Smooth muscle cell (in vitro differentiated cells): ENCODE results near the gene MAN1A1. TPM values are rescaled to one million over a fixed set of nuclear protein-coding genes. Genes with fewer than 3 reads are reported as not detected.

Source experiments
- DNase-seq: peaks from one replicate; lab custom pipeline; 2025; ENCODE audit not compliant: unreplicated experiment; lab: John Stamatoyannopoulos, UW
- H2AFZ ChIP-seq: fragments of 200-600 bp; sonication (generic); 2 replicates; pipeline ENCODE4 v1.6.0; 2016; ENCODE audit warnings: antibody characterized with exemption, low read depth, mild to moderate bottlenecking
- H3F3A ChIP-seq: fragments of 200-600 bp; sonication (generic); 2 replicates; pipeline ENCODE4 v1.6.0; 2017; ENCODE audit warnings: antibody characterized with exemption, low read depth
- H3K27ac ChIP-seq: fragments of 200-600 bp; sonication (generic); 2 replicates; pipeline ENCODE4 v1.5.1; 2016; ENCODE audit warnings: low read depth, mild to moderate bottlenecking
- H3K27me3 ChIP-seq: fragments of 200-600 bp; sonication (generic); 2 replicates; pipeline ENCODE4 v1.6.1; 2016; ENCODE audit warnings: low read depth, mild to moderate bottlenecking
- H3K36me3 ChIP-seq: fragments of 200-600 bp; sonication (generic); 2 replicates; pipeline ENCODE4 v1.5.1; 2016; ENCODE audit warnings: low read depth
- H3K4me1 ChIP-seq: fragments of 200-600 bp; sonication (generic); 2 replicates; pipeline ENCODE4 v1.5.1; 2016; ENCODE audit warnings: low read depth
- H3K4me2 ChIP-seq: fragments of 200-600 bp; sonication (generic); 2 replicates; pipeline ENCODE4 v1.6.0; 2016; ENCODE audit warnings: mild to moderate bottlenecking
- H3K4me3 ChIP-seq: fragments of 200-600 bp; sonication (generic); 2 replicates; pipeline ENCODE4 v1.5.1; 2016; ENCODE audit warnings: mild to moderate bottlenecking
- H3K79me2 ChIP-seq: fragments of 200-600 bp; sonication (generic); 2 replicates; pipeline ENCODE4 v1.6.0; 2016; ENCODE audit warnings: low read depth, mild to moderate bottlenecking
- H3K9ac ChIP-seq: fragments of 200-600 bp; sonication (generic); 2 replicates; pipeline ENCODE4 v1.6.0; 2016; ENCODE audit warnings: low read depth
- H3K9me3 ChIP-seq: fragments of 200-600 bp; sonication (generic); replicated peaks from 2 replicates; pipeline ENCODE4 v1.5.1; 2016; ENCODE audit warnings: low read depth
- H4K20me1 ChIP-seq: fragments of 200-600 bp; sonication (generic); 2 replicates; pipeline ENCODE4 v1.6.0; 2016; ENCODE audit warnings: low read depth
- WGBS: methylation state at CpG from one replicate; pipeline ENCODE4 v1.1.7; 2016; ENCODE audit warnings: low lambda C conversion rate; 5-methylcytosine and 5-hydroxymethylcytosine counted together
- polyA plus RNA-seq: library from polyadenylated mRNA; unstranded; fragments of >200 nt; fragmentation: Nextera tagmentation; extraction: Ambion mirVana; gene quantifications from 2 replicates; pipeline ENCODE4 v1.2.1, GENCODE V29; 2016
- total RNA-seq: library from RNA; depleted of rRNA; stranded (reverse); fragments of >200 nt; gene quantifications from 2 replicates; pipeline ENCODE4 v1.2.3, GENCODE V29; 2014
- TF ChIP-seq, protein P1 (sequence below): fragments of 200-600 bp; sonication (generic); IDR thresholded peaks from 2 replicates; pipeline ENCODE4 v1.5.1; 2017; ENCODE audit warnings: borderline replicate concordance, mild to moderate bottlenecking, antibody characterized with exemption; ENCODE audit not compliant: insufficient read depth, poor library complexity, severe bottlenecking

The MAN1A1 gene
- total and polyA plus RNA-seq, 2 experiments from 2014 or later: 57.1 to 127 TPM

DNA sequence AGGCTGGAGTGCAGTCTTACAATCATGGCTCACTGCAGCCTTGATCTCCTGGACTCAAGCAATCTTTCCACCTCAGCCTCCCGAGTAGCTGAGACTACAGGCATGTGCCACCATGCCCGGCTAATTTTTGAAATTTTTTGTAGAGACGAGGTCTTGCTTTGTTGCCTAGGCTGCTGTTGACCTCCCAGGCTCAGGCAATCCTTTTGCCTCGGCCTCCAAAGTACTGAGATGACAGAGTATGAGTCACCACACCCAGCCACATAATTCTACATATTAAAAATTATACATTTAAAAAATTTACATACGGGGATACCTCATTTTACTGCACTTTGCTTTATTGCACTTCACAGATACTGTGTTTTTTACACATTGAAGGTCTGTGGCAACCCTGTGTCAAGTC lies 115.1 kb downstream of the MAN1A1 start:
- Histone ChIP-seq H3K79me2 (peaks cover 20% of the 10 kb centered on the region), H3K27ac (no peak overlapping the region), H2AFZ (no peak overlapping the region), H3K36me3 (no peaks in the 10 kb centered on the region), H3K27me3 (no peaks in the 10 kb centered on the region), H3K4me3 (no peak overlapping the region), H3K4me1 (no peaks in the 10 kb centered on the region), H3K4me2 (no peak overlapping the region), H3F3A (no peaks in the 10 kb centered on the region), H3K9ac (no peak overlapping the region), H4K20me1 (no peaks in the 10 kb centered on the region), H3K9me3 (no peaks in the 10 kb centered on the region)
- TF ChIP-seq, protein P1, sequence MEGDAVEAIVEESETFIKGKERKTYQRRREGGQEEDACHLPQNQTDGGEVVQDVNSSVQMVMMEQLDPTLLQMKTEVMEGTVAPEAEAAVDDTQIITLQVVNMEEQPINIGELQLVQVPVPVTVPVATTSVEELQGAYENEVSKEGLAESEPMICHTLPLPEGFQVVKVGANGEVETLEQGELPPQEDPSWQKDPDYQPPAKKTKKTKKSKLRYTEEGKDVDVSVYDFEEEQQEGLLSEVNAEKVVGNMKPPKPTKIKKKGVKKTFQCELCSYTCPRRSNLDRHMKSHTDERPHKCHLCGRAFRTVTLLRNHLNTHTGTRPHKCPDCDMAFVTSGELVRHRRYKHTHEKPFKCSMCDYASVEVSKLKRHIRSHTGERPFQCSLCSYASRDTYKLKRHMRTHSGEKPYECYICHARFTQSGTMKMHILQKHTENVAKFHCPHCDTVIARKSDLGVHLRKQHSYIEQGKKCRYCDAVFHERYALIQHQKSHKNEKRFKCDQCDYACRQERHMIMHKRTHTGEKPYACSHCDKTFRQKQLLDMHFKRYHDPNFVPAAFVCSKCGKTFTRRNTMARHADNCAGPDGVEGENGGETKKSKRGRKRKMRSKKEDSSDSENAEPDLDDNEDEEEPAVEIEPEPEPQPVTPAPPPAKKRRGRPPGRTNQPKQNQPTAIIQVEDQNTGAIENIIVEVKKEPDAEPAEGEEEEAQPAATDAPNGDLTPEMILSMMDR: no peak
- DNase-seq: no peak
- WGBS: 90% methylated on average over 5 of the region's 5 CpGs

DNA sequence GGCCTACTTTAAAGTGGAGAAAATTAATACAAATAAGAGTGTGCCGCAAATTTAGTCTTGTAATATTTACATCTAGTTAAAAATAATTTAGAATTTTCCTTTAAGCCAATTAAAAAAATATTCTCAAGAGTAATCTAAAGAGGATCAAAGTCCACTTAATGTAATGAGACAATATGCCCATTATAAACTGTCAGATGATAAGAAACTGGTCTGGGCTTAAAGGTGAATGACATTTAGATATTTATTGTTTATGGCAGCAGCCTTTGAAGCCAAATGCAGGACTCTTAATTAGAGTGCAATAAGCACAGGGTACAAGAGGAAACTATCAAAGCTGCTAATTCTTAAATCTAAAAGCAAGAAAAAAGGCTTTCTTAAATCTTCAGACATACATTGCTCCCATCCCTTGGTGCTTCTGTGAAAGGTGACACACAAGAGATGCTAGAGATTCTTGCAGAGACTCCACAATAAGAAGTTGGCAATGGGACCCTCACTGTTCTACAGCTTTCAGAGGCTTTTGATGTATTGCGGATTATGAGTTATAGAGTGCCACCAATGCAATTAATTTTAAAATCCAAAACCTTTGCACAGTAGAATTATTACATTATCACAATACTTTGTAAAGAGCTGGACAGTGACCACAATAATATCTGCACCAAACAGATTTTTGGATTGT lies 116.1 kb downstream of the MAN1A1 start:
- H3F3A ChIP-seq: no peaks in the 10 kb centered on the region
- TF ChIP-seq, protein P1: no peak
- no peak for DNase-seq
- no peaks in the 10 kb centered on the region for H3K36me3 ChIP-seq
- H3K4me2 ChIP-seq: no peak overlapping the region
- no peak overlapping the region for H3K27ac ChIP-seq
- H3K4me3 ChIP-seq: no peak overlapping the region
- peaks cover 27% of the 10 kb centered on the region for H3K79me2 ChIP-seq
- no peak overlapping the region for H2AFZ ChIP-seq
- no peaks in the 10 kb centered on the region for H3K4me1 ChIP-seq
- no peaks in the 10 kb centered on the region for H3K9me3 ChIP-seq
- no peaks in the 10 kb centered on the region for H4K20me1 ChIP-seq
- WGBS: 100% methylated on average over 2 of the region's 2 CpGs
- no peak overlapping the region for H3K9ac ChIP-seq
- H3K27me3 ChIP-seq: no peaks in the 10 kb centered on the region

DNA sequence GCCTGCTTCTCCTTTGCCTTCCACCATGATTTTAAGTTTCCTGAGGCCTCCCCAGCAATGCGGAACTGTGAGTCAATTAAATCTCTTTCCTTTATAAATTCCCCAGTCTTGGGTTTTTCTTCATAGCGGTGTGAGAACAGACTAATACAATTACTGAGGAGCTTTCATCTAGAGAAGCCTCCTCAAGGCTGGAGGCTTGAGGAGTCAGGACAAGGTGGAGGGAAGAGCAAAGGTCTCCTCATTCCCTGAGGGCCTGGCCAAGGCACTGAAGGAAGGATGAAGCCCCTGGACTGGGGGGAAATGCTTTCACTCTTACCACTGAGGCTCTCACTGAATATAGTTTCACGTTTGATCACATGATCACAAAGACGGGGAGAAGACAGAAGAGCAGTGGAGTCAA lies 118.2 kb downstream of the MAN1A1 start:
- Histone ChIP-seq H3K4me3 (no peak overlapping the region), H3F3A (no peaks in the 10 kb centered on the region), H3K9ac (no peak overlapping the region), H3K27ac (no peak overlapping the region), H2AFZ (no peak overlapping the region), H3K4me2 (no peak overlapping the region), H4K20me1 (no peaks in the 10 kb centered on the region), H3K9me3 (no peaks in the 10 kb centered on the region), H3K4me1 (no peaks in the 10 kb centered on the region), H3K36me3 (no peaks in the 10 kb centered on the region), H3K79me2 (peaks cover 35% of the 10 kb centered on the region), H3K27me3 (no peaks in the 10 kb centered on the region)
- WGBS: 97% methylated on average over 4 of the region's 4 CpGs
- TF ChIP-seq, protein P1: no peak
- no peak for DNase-seq

DNA sequence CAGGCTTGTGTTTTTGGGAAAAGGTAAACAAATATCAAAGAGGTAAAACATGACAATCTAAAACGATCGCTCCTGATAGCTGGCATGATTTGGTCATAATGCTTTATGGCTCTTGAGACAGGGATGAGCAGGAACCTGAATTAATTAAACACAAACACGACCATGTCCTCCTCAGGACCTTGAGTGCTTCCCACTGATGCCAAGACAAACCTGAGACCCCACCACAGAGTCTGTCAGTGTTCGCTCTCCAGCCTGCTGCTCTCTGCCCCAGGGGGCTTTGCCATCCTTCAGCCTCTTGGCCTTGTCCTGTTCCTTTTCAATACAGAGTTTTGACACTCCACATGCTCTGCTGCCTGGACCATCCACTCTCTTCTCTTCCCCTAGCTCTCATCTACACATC lies 119.4 kb downstream of the MAN1A1 start:
- Histone ChIP-seq H3K4me1 (no peaks in the 10 kb centered on the region), H3K4me2 (no peak overlapping the region), H3K36me3 (no peaks in the 10 kb centered on the region), H3K79me2 (peaks cover 46% of the 10 kb centered on the region), H3K4me3 (no peak overlapping the region), H3K9ac (no peak overlapping the region), H3K9me3 (no peaks in the 10 kb centered on the region), H3F3A (no peaks in the 10 kb centered on the region), H4K20me1 (no peaks in the 10 kb centered on the region), H2AFZ (no peak overlapping the region), H3K27ac (no peak overlapping the region), H3K27me3 (no peaks in the 10 kb centered on the region)
- TF ChIP-seq, protein P1: no peak
- no peak for DNase-seq
- 97% methylated on average over 4 of the region's 4 CpGs for WGBS
